A549 (cell line): Measurements from ENCODE around the gene QSOX1.

ENCODE experiments used
- CTCF ChIP-seq: fragments of >200 bp; sonication (Bioruptor Twin); formaldehyde crosslinking; IDR thresholded peaks from 3 replicates; pipeline ENCODE4 v1.5.1; 2016
- ESRRA ChIP-seq: fragments of 150-350 bp; IDR thresholded peaks from 2 replicates; pipeline ENCODE4 v1.6.1; 2014; ENCODE audit warnings: mild to moderate bottlenecking, low read length, borderline replicate concordance
- HMGXB4 ChIP-seq: fragments of 250-450 bp; sonication (Bioruptor Pico); IDR thresholded peaks from 2 replicates; pipeline ENCODE4 v1.5.0; 2021; ENCODE audit warnings: mild to moderate bottlenecking, moderate library complexity, borderline replicate concordance
- JUNB ChIP-seq: fragments of >200 bp; sonication (Bioruptor Twin); formaldehyde crosslinking; IDR thresholded peaks from 2 replicates; pipeline ENCODE4 v1.6.1; 2016
- REST ChIP-seq: fragments of 200-600 bp; sonication (generic); IDR thresholded peaks from 2 replicates; pipeline ENCODE4 v1.6.1; 2016; ENCODE audit warnings: antibody characterized with exemption, mild to moderate bottlenecking, moderate library complexity
- SMC3 ChIP-seq: fragments of >200 bp; sonication (Bioruptor Twin); formaldehyde crosslinking; IDR thresholded peaks from 3 replicates; pipeline ENCODE4 v1.6.1; 2018; ENCODE audit warnings: inconsistent platforms
- TP53 ChIP-seq: fragments of 250-450 bp; sonication (Bioruptor Pico); IDR thresholded peaks from 2 replicates; pipeline ENCODE4 v1.5.0; 2021; ENCODE audit warnings: mild to moderate bottlenecking, moderate library complexity
- USF2 ChIP-seq: fragments of 450-650 bp; IDR thresholded peaks from 2 replicates; pipeline ENCODE4 v1.6.1; 2014; ENCODE audit warnings: antibody characterized with exemption
- ZFP36 ChIP-seq: fragments of 450-650 bp; IDR thresholded peaks from 2 replicates; pipeline ENCODE4 v1.6.1; 2014; ENCODE audit warnings: borderline replicate concordance; ENCODE audit not compliant: partially characterized antibody

GRCh38 chr1:180247061-180247460 is 92.4 kb downstream of the QSOX1 start:
- TF ChIP-seq HMGXB4 (CRISPR knock-in tag): no peak
- no peak for TF ChIP-seq REST
- no peak for TF ChIP-seq CTCF
- TF ChIP-seq JUNB: no peak
- TF ChIP-seq TP53 (CRISPR knock-in tag): no peak
- no peak for TF ChIP-seq USF2
- no peak for TF ChIP-seq SMC3
- no peak for TF ChIP-seq ESRRA
- no peak for TF ChIP-seq ZFP36
